GM04504 (cell line): ENCODE data around the gene CAMTA1.

Experiments
- DNase-seq: peaks from one replicate; pipeline ENCODE4 v3.0.0-alpha.2; 2012; ENCODE audit warnings: low read depth

CAMTA1 gene

DNA sequence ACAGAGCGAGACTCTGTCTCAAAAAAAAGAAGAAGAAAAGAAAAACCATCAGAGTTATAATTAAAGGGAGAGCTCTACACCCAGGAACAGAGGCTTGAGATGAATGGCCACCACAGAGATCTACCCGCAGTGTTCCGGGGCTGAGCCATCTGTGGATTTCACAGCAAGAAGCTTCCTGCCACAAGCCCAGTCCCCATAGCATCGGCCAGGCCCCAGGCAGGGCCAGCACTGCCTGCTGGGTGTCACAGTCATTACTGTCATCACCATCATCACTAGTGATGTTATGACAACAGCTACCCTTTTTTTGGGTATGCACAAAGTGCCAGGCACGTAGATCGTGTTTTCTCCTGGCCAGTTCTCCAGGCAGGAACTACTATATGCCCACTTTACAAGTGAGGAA, 874.3 kb downstream of the CAMTA1 start:
- no peak for DNase-seq

DNA sequence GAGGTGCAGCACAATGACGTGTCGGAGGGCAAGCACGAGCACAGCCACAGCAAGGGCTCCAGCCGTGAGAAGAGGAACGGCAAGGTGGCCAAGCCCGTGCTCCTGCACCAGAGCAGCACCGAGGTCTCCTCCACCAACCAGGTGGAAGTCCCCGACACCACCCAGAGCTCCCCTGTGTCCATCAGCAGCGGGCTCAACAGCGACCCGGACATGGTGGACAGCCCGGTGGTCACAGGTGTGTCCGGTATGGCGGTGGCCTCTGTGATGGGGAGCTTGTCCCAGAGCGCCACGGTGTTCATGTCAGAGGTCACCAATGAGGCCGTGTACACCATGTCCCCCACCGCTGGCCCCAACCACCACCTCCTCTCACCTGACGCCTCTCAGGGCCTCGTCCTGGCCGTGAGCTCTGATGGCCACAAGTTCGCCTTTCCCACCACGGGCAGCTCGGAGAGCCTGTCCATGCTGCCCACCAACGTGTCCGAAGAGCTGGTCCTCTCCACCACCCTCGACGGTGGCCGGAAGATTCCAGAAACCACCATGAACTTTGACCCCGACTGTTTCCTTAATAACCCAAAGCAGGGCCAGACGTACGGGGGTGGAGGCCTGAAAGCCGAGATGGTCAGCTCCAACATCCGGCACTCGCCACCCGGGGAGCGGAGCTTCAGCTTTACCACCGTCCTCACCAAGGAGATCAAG, 878.3 kb downstream of the CAMTA1 start:
- DNase-seq: no peak

DNA sequence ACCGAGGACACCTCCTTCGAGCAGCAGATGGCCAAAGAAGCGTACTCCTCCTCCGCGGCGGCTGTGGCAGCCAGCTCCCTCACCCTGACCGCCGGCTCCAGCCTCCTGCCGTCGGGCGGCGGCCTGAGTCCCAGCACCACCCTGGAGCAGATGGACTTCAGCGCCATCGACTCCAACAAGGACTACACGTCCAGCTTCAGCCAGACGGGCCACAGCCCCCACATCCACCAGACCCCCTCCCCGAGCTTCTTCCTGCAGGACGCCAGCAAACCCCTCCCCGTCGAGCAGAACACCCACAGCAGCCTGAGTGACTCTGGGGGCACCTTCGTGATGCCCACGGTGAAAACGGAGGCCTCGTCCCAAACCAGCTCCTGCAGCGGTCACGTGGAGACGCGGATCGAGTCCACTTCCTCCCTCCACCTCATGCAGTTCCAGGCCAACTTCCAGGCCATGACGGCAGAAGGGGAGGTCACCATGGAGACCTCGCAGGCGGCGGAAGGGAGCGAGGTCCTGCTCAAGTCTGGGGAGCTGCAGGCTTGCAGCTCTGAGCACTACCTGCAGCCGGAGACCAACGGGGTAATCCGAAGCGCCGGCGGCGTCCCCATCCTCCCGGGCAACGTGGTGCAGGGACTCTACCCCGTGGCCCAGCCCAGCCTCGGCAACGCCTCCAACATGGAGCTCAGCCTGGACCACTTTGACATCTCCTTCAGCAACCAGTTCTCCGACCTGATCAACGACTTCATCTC, 879.1 kb downstream of the CAMTA1 start:
- no peak for DNase-seq

DNA sequence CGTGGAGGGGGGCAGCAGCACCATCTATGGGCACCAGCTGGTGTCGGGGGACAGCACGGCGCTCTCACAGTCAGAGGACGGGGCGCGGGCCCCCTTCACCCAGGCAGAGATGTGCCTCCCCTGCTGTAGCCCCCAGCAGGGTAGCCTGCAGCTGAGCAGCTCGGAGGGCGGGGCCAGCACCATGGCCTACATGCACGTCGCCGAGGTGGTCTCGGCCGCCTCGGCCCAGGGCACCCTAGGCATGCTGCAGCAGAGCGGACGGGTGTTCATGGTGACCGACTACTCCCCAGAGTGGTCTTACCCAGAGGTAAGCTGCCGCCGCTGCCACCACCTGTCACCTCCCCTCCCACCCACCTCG, 879.6 kb downstream of the CAMTA1 start:
- no peak for DNase-seq

DNA sequence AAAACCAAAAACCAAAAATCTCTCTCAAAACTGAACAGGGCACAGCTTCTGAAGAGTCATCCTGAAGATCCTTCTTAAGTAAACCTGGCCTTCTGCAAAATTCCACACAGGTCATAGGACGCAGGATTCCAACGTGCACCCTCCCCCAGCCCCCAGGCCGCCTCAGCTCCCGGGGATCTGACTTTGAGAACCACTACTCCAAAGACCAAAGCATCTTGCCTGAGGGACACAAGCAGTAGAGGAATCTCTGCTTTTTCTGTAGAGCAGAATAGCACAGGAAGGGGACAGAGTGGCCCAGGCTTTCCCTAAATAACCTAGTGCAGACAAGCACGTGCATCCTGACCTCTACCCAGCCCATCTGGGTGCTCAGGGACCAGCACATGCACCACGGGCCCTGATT, 881.0 kb downstream of the CAMTA1 start:
- no peak for DNase-seq

DNA sequence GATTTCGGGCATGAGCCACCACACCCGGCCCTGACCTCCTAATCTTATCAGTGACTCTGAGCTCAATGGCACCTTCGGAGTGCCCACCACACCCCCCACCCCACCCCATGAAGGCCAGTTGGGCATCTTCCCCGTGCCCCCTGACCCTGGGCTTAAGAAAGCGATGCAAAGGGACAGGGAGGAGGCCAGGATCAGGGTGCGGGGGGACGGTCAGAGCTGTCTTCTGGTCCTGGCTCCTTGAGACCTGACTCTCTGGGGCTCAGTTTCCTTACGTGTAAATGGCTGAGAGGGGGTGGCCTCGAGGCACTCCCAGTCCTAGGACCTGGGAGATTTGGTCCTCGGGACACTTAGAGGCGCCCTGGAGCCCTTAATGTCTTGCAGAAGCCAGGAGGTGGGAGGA, 881.9 kb downstream of the CAMTA1 start:
- no peak for DNase-seq

DNA sequence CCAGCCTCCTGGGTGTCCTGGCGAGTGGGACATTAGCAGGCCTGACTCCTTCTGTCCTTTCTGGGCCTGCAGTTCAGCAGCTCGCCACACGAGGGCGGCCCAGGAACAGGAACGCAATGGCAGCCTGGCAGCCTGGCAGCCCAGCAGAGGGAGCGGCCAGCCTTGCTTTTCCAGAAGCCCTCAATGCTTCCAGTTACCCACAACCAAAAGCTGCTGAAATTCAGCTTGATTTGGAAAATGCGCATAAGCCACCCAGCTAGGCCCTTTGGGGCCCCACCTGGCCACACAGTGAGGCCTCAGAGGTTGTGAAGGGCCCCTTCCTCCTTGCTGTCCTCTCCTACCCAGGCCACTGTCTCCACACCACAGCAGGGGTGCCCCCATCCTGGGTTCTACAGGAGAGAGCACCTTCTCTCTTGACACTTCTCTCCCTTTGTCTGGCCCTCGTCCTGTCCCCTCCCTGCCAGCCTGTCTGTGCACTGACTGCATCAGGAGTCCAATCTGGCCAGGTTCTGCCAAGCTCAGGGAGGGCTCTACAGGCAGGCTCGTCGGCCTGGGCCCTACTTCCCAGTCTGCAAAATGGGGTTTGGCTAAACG, 882.5 kb downstream of the CAMTA1 start:
- DNase-seq: peak; percentile 38

DNA sequence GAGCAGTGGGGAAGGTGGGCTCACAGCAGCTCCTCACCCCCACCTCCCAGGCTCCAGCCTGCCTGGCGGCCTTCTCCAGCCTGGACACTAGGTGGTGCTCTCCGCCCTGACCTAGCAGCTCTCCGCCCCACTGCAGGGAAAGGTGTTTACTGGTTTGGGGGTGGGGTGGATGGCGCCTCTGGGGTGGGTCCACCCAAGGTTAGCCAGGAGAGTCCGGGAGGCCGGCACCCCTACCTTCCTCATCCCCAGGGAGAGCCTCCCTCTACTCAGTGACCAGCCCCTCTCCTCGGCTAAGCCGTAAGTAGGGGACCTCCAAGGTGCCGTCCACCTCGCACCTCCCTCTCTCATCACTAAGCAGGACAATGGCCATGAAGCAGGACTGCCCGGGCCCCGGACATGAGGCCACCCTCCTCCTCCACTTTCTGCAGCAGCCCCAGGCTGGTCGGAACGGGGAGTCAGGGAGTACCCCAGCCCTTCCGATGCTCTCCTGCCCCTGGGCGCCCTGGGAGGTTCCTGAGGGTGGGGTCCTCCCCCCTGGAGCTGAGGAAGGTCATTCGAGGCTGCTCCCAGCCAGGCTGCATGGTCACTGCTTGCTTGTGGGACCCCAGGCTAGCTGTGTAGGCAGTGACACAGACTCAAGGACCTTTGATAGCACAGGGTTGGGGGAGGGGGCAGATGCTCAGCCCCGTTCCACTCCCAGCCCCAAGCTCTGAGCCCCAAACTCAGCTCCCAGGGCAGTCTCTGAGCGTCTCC, 884.5 kb downstream of the CAMTA1 start:
- DNase-seq: no peak

DNA sequence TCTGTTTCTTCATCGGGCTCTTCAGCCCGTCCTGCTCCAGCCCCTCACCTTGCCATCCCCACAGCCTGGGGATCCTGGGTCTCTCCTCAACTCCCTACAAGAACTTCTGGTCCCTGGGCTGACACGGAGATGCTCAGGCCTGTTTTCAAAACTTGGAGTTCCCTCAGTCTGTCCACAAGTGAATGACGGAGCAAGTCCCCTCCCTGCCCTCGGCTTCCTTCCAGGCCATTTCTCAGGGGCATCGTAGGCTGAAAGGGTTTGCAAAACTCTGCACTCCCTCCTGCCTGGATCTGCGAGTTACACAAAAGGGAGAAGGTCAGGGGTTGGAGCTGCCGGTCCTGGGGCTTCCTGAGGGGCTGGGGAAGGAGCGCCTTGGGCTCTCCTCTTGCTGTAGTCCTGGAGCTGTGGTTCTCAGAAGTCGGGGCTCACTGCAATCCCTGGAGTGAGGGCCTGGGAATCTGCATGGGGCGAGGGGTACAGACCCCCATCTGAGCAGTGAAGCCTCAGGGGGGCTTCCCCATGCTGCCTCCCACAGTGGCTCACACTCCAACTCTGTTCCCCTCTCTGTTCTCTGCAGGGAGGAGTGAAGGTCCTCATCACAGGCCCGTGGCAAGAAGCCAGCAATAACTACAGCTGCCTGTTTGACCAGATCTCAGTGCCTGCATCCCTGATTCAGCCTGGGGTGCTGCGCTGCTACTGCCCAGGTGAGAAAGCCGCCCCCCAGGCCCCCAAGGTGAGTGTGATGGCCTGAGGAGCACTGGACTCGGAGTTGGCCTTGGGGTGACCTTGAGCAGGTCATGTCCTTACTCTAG, 885.3 kb downstream of the CAMTA1 start:
- DNase-seq: no peak

DNA sequence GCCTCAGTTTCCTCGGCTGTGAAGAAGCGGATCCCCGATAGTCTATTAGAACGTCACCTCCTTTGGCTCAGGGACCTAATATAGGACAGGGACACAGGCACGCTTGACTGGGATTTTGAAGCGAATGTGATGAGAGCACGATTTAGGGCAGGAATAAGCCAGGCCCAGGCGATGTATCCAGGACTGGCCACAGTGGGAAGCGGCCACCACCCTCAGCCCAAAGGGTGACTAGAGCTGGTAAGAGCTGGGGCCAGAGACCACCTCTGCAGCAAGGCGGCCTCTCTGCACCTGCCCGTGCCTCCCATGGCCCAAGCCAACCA, 885.9 kb downstream of the CAMTA1 start:
- no peak for DNase-seq

DNA sequence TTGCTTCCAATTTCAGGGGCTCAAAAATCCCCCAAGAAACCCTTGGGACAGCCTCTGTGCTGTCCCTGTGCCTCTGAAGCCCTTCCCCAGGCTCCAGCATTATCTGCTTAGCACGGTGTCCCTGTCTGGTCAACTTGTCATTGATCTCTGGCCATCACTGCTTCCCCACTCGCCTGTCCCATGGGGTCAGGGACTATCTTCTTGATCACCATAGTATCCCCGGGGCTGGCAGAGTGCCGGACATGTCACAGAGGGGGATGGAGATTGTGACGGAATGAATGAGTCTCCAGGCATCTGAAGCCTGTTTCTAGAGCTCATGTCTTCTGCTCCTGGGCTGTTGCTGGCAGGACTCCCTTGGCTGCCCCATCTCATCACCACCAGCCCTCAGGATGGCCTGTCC, 886.4 kb downstream of the CAMTA1 start:
- no peak for DNase-seq

DNA sequence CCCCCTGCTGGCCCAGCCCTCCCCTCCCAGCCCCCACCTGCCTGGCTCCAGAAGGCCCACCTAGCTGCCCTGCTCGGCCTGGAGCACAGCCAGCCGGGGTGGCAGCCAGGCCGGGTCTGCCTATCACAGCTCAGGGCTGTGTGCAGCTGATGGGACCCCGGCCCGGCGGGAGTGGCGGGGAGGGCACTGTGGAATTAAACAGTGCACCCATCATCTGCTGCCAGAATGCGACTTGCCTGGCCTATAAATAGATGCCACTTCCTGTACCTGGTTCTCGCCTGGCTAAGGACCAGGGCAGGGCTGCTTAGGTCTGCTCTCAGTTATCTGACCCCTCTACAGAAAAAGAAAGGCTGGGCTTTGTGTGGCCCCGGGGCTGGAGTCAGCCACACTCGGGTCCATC, 887.6 kb downstream of the CAMTA1 start:
- no peak for DNase-seq

DNA sequence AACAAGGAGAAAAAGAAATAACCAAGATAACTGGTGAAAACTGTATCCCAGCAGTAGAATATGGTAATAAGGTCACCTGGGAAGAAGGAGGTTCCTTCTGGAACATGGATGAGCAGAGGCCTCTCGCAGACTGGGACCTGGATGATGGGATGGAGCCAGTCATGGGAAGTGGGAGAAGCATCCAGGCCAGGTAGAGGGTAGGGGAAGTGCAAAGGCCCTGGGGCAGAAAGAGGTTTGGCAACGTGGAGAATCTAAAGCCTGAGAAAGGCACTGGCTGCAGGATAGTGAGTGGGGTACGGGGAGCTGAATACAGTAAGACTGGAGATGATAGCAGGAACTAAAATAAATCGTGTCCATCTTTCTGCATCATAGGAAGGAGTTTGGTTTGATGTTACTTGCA, 889.7 kb downstream of the CAMTA1 start:
- no peak for DNase-seq

DNA sequence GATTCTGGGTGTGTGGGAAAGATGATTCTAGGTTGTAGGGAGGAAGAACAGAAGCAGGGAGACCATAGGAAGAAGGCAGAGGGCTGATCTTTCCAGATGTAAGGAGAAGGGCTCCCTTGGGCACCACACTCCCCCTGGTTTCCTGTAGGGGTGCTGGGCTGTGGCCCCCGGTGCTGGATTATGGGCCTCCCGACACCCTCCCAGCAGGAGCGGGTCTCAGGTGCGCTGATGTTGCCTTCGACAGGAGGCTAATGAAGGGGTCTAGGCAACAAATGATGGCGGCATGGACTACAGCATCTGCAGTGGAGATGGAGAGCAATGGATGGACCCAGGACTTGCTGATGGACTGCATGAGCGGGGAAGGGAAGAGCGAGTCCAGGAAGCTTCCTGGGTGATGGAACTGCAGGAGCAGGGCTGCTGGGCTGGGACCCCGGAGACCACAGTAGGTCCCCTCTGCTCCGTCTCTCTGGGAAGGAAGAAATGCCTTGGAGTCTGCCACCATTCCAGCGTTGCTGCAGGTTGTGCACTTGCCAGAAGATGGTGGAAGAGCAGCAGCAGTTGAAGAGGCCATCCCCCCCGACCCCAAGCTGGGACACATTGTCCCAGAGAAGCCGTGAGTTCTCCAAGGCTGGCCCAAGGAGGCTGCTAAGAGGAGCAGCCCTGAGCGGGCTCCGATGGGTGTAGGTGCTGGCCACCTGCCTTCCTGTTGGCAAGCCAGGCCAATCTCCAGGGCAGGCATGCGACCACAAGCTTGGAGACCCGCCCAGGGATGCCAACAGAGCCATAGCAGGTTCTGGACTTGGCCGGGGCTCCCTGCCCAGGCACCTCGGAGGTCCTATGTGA, 890.4 kb downstream of the CAMTA1 start:
- DNase-seq: no peak

DNA sequence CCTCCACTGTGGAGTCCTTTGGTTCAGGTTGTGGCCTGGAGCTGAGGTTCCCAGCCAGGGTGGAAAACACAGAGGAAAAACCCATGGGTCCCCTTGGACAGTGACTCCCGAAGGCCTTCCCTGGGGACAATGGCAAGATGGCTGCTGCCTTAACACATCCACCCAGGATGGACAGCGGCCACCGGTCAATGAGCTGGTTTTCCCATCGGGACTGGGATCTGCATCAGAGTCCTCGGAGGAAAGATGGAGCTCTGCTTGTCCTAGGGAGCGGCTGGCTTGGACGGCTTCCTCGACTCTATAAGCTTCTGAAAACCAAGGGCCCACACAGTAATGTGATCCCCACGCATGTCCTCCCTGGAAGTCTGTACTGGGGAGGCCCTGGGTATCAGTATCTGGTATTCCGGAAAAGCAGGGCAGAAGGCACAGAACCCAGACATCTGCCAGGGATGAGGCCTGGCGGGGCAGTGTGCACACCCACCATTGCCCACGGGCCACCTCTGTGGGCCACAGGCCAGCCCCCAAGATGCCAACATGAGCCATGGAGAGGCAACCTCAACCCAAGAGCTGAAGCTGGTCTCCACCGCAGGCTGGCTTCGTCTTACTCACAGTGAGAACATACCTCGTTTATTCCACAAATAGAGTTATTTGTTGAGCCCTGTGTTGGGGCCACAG, 891.2 kb downstream of the CAMTA1 start:
- DNase-seq: no peak

DNA sequence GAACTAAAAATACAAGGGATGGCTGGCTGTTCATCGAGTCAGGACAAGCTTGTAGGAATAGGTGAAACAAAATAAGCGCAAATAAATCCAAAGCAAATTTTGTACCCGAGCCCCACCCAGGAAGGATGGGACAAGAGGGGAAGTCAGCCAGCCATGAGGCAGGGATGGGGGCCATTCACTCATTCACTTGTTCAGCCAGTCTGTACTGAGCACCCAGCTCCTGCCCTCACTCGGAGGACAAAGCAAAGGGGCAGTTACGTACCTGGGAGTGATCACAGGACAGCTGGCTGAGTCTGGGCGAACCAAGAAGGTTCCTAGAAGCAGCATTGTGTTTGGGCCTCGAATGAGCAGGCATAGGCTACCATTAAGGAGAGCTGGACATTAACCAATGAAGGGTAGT, 891.9 kb downstream of the CAMTA1 start:
- DNase-seq: no peak

DNA sequence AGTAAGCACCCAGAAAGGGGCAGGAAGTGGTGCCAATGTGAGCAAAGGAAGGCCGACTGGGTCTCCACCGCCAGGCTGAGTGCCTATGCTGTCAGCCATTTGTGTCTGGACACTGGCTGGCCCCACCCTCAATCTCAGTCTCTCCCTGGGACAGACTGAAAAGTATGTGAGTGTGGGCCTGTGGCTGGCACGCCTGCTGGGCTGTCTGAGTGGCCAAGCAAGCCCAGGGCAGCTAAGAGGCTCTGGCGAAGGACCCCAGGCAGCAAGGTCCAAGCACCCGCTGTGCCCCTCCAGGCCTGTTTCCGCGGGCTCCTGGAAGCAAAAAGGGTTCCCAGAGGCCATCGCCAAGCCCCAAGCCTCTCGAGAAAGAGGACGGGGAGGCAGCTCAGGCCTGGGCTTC, 892.6 kb downstream of the CAMTA1 start:
- no peak for DNase-seq

DNA sequence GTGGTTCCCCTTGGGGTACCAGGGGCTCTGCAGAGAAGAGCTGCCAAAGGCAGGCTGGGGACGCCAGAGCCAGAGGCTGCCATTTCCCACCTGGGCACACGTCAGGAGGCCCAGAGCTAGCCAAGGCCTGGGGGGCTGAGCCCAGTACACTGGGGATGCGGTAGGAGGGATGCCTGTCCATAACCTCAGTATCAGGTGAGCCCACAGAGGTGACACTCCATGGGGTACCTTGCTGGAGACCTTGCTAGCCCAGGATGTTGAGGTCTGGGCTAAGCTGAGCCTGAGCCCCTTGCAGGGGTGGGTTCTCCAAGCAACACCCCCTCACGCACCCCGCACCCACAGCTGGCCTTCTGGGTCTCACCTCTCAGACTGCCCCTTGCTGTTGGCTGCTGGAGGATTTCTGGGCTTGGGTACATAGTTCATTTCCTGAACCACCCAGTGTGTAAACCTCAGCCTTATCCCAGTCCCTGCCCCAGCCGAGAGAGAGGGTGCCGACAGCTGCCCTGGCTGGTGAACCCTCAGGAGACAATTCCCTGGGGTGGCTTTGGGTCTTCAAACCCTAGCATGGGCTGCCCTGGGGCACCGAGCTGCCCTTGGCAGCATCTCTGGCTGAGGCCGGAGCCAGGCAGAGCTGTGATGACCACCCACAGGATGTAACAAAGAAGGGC, 893.4 kb downstream of the CAMTA1 start:
- DNase-seq: no peak

DNA sequence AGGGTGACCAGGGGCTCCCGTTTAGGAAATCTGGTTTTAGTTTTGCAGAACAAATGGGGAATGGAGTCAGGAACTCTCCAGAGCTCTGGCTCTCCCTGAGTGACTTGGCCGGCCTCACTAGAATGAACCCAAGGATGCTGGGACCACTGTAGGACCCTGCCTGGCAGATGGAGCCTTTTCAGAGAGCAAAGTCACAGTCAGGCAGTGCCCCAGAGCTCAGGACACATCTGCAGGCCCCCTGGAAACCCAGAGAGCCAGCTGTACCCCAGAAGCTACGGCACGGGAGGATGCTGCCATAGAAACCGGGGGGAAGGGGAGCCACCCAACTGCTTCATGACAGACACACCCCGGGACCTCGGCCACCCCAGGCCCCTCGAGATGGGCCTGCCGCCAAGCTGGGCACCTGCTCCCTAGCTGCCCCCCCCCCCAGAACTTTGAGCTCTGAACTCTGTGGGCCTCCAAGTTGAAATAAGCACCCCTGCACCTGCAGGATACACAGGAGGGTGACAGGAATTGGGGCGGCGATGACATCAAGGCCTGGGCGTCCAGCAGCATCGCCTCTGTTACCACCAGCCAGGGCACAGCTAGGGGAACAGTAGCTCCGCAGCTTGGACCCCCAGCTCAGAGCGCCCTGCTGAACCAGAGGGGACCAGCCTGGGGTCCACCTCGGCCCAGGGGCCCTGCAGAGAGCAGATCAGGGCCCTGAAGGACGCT, 894.1 kb downstream of the CAMTA1 start:
- DNase-seq: no peak

DNA sequence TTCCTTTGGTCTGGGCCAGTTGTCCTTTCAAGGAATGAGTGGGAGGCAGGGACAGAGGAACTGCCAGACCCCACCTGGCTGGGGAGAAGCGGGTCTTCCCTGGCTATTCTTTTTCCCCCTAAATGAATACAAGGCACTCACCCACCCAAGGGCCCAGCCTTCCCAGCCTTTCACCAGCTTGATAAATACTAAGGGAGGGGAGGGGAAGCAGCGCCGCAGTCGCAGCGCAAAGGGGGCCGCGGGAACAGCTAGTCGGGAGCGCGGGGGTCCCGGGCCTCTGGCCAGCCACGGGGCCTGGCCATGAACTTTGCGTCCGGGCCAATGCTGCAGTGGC, 894.6 kb downstream of the CAMTA1 start:
- DNase-seq: no peak
